Stimulated activated CD4-positive, alpha-beta T cell treated with anti-CD3 and anti-CD28 coated beads, Interleukin-12 subunit alpha, Interleukin-12 subunit beta, amount 100 ng/mL, for 48 hours (primary cell): ENCODE results near the gene MEF2A.
"Not testable (repeated sequence)": the region's sequence is repeated elsewhere in the genome, so short reads cannot be mapped to it uniquely, and the experiment has no call there.

Experiments used
- DNase-seq, 3 donors: peaks; one replicate each; pipeline ENCODE4 v3.0.0-alpha.2; 2020; ENCODE audit warnings: low read depth in 2 of 3, low spot score in 1 of 3

Gene MEF2A

DNA sequence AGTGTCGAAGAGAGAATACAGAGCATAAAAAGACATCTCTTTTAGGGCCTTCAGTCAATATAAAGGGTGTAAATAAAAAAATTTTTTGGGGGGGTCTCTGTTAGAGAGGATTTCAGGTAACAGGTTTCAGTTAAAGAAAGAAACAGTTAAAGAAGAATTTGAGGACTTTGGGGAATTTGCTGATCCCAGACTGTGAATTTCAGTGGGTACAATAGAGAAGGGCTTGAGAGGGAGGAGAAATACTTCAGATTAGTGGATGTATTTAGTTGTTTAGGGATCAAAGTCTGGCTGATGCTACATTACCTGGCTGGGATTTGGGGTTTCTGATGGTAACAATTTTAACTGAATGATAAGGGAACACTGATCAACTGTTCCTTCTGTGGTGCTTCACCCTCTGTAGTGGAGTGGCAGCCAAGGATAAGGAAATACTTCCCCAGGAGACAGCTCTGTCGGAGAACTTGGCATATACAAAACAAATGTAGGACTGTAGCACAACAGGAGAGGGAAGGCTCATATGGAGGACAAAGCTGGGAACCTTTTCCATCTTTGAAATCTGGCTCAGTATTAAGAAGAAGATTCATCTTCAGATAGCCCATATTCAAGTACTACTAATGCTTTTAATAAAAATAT is 79.2 kb downstream of the MEF2A start:
- no peak for DNase-seq

DNA sequence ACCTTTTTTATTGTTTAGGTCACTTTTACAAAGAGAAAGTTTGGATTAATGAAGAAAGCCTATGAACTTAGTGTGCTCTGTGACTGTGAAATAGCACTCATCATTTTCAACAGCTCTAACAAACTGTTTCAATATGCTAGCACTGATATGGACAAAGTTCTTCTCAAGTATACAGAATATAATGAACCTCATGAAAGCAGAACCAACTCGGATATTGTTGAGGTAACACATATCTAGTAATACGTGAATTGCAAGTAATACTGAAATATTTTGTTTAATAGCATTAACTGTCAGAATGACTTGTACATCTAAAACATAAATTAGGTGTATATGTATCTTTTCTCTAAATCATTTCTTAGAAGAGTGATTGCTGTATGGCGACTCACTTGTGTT is 79.8 kb downstream of the MEF2A start:
- DNase-seq, result no peak

DNA sequence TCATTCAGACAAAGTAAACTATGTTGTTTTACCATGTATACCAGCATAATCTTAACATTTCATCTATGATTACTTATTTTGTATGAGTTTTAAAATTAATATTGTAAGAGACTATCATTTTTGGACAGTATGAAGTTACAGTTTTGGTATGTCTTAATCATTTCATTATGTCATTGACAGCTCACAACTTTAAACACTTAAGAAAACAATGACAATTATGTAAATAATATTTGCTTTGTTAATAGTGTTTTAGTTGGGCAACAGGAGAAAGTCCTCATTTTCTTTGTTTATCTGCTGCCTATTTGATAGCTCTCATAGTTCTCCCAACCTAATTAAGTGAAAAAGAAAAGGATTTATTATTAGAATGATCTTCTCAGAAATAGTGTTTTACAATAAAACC is 80.2 kb downstream of the MEF2A start:
- DNase-seq, result no peak

DNA sequence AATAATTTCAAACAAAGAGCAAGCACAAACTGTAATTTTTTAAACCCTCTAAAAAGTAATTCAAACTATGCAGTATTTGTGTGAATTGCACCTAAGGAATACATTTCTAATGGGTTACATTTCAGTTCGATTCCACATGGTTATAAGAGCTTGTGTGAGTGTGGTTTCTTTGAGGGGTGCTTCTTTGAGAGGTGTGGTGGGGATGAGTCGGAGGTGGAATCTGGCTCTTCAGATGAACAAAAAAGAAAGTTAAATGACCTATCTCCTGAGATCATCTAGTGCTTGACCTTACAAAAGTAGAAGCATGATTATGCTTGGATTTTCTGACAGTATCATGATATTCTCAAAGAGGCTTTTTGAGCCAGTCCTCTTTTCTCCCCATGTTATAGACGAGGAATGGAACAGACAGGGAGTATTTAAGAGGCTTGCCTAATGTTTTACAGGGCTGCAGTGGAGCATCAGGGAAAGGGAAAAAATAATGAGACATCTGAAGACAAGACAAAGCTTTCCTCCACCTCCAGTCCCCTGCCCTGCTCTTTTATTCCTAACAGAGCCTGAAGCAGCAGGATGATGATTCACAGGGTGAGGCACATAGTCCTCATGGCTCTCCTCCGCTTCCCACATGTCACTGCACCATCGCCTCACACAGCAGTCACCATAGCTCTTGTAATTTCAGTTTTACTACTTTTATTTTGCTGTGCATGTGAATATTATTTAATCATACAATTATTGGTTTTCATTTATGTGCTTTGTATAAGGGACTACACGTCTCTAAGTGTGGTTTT is 85.4 kb downstream of the MEF2A start:
- DNase-seq, result no peak

DNA sequence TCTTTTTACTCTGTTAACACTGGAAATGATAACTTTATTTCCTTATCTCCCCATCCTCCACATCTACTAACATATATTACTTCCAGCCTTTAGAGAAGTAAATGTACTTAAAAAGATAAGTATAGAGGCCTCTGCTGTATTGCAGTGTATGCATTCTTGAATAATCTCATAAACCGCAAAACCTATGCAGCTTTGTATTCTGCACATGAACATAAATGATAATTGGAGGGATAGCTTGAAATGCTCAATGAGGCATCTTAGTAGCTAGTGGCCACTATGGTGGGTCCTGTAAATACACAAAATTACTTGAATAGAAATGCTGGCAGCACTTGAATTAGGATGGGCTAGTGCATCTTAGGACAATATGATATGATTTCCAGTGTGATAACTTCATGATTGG is 90.4 kb downstream of the MEF2A start:
- no peak for DNase-seq

DNA sequence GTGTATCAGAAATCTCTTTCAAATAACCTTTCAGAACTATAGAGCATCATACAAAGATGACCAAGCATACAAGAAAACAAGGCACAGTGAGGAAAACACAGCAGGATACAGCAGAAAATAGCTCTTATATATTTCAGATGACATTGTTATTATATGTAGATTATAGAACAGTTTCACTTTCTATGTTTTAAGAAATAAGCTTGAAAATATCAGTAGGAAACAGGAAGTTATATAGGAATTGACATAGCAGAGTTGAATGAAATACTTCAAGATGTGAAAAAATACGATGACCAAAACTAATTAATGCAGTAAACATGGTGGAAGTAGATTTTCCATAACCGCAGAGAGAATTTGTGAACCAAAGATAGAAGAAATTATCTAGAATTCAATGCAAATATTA is 92.2 kb downstream of the MEF2A start:
- no peak for DNase-seq

DNA sequence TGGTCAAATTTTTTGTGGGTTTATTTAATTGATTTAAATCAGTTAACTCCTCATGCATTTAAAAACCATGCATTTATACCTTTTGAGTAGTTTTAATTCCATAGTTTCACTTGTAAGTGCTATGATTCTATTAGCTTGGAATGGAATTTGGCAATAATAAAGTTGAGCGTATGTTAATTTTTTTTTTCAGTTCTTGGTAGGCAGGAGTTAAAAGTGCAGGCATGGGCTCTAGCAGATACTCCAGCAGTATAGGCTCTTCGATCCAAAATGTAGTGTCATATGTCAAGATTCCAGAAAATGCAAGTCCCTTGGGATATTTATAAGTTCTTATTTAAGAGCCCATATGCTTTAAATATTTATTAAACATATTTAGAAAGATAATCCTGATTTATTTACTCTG is 97.1 kb downstream of the MEF2A start:
- no peak for DNase-seq

DNA sequence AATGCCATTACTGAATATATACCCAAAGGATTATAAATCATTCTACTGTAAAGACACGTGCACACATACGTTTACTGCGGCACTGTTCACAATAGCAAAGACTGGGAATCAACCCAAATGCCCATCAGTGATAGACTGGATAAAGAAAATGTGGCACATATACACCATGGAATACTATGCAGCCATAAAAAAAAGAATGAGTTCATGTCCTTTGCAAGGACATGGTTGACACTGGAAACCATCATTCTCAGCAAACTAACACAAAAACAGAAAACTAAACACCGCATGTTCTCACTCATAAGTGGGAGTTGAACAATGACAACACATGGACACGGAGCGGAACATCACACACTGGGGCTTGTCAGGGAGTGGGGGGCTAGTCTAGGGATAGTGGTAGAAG is 100.3 kb downstream of the MEF2A start:
- not testable (repeated sequence) for DNase-seq

DNA sequence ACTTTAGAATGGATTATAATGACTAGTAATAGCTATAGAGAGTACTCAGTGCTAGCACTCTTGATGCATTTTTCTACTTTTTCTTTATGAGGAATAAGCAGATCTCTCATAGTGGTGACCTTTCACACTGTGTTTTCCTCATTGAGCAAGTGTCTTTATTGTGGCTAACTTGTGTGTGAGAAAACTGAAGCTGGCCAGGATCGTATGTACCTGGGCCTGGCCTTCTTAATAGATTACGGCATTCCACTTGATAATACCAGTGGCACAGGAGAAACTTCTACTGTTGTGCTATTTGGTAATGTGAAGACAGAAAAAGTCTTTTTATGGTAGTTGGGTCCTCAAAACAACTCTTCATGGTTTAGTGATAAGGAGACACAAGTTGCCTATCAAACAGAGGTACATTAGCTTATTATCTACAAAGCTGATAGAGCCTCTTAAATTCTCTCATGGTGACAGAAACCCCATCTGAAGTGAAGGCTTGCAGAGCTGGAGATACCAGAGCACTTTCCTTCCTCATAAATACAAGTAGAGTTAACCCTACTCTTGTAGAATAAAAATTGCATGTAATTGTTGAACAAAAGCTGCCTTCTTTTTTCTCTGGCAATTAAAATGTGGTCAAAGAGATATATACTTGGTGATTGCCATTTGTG is 102.9 kb downstream of the MEF2A start:
- DNase-seq, result no peak

DNA sequence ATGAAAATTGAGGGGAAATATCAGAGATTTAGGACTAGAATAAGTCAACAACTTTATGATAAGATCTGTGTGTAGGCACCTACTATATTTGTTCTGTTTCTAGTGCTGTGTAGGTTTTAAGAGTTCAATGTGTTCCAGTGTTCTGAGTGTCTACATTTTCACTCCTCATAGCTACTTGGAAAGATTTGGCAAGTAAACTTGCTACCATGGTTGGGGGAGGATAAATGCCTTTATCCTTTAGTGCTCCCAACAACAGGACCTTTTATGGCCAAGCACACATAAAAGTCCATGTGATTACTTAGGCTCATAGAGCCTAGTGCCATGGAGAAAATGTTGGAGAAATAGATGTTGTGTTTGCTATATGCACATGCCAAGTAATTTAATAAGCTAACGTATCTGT is 103.5 kb downstream of the MEF2A start:
- no peak for DNase-seq

DNA sequence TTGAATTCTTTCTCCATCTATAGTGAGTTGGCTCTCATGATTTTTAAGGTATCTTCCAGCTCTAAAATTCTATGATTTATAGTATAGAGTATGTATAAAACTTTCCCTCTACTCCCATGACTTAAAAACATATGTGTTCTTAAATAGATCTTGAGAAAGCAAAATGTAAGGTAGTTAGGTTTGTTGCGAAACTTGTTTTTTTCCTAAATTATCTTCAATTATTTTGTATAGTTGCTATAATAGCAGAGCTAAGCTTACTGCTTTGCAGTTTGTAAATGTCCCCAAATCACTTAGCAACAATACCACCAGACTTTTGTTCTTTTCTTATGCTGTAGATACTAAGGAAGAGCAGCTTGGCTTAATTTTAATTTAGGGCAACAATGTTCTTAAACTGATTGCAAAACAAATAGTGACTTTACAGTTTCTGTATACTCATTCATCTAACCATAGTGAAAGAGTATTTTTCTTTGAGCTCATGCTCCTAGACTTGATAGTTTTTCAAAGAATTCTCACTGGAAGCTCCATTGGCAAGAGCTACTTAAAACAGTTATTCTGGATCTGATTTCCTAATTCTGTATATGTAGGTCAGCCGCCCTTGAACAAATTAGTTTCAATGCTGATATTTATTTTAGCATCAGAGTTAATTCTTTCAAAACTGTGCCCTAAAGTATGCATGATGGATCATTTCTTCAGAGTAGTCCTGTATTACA is 106.3 kb downstream of the MEF2A start:
- DNase-seq, result no peak

DNA sequence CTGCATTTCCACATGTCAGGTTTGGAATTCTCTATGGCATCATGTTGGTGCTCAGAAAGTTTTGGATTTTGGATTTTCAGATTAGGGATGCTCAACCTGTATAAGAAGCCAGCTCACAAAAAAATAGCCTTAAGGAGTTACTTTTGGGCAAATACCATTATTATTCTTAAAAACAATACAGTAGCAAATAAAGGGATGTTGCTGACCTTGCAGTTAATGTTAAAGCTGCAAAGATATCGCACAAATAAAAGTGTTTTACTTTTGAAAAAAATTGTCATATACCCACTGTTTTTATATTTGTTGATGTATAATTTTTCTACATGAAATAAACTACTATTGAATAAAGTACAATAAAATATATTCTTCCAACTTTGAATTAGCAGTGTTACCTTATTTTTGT is 107.3 kb downstream of the MEF2A start:
- DNase-seq, result no peak

DNA sequence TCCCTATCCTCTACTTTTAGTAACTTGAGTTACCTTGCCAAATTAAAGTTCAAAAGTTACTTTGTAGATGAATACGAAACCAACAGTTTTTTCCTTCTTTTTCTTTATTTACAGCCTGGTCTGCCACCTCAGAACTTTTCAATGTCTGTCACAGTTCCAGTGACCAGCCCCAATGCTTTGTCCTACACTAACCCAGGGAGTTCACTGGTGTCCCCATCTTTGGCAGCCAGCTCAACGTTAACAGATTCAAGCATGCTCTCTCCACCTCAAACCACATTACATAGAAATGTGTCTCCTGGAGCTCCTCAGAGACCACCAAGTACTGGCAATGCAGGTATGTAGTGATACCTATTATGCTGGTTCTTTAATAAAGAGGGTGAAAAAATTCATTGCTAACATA is 108.5 kb downstream of the MEF2A start:
- no peak for DNase-seq

DNA sequence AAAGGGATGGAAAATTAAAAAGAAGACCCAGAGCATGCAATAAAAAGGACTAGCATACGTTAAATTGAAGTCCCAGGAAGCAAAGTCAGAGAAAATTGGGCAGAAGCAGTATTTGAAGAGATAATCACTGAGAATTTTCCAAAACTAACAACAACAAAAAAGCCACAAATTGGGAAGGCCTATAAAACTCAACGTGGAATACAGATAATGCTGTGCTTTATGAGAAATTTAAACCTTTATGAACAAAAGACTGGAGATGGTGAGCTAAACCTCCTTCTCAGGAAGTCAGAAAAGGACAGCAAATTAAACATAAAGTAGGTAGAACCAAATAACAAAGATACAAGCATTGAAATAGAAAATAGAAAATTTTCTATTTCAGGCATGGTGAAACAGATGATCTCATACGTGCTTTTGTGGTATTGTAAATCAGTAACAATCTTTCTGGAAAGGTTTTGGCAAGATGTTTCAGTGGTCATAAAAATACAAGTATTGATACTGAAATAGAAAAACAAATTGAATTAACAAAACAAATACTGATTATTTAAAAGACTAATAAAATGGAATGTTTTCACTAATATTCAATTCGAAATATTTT is 111.9 kb downstream of the MEF2A start:
- DNase-seq, result no peak

DNA sequence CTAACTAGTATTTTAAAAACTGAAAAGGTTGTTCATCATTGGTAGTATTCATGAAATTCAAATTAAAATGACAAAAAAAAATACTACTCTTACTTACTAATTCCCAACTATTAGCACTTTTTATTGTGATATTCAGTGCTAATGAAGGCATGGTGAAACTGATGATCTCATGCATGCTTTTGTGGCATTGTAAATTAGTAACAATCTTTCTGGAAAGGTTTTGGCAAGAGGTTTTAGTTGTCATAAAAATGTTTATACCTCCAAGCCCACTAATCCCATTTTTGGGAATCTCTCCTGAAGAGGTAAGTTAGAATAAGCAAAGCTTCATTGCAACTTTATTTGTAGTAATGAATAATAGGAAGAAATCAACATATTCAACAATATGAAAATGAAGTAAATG is 114.5 kb downstream of the MEF2A start:
- no peak for DNase-seq

DNA sequence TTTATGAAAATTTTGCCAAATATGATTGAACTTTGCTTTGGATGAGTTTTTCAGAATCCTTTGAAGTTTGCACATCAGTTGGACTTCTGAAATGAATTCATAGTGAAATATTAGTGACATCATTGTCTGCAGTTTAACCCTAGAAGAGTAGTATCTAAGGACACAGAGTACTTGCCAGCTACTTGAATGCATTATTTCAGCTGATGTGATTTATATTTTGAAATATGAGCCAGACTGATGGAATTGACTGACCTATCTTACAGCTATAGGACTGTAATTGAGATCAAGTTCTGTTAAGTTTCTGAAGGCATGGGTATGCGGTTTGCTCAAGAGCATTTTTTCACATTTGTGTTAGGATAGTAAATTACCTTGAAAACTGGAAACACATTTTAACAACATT is 116.2 kb downstream of the MEF2A start:
- DNase-seq, result no peak

DNA sequence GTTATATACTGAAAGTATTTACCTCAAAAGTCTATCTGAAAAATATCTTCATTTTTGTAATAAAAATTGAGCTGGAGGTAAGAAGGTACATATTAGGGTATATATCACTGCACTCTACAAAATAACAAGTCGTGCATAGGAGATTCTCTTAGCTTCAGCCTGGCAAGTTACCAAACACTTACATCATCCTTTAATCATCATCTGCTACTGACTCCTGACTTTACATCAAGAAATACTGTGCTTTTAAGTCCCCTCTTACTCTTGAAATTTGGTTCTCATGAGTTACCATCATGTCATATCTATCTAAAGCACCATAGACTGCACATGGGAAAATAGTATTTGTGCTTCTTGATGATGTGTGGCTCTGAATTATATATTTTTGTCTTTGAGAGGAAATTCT is 116.7 kb downstream of the MEF2A start:
- no peak for DNase-seq

DNA sequence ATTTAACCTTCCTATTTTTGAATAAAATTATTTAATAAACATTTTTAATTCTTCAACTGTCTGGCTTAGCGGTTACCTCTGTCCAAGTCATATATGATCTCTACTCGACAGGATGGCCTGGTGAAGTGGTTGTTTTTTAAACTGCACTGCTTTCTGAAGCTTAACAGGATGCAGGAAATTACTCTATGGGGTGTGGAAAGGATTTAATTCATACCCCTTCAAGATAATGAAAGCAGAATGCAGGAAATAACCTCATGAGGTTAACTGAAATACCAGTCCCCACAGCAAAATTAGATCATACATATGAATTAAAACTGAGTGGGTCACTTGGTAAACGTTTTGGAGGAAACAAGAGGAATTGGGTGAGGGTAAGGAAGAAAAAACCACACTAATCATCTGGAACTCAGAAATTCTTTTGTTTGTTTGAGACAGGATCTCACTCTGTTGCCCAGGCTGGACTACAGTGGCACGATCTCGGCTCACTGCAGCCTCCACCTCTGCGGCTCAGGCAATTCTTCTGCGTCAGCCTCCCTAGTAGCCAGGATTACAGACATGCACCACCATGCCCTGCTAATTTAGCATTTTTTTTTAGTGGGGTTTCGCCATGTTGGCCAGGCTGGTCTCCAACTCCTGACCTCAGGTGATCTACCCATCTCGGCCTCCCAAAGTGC is 117.4 kb downstream of the MEF2A start:
- no peak for DNase-seq

DNA sequence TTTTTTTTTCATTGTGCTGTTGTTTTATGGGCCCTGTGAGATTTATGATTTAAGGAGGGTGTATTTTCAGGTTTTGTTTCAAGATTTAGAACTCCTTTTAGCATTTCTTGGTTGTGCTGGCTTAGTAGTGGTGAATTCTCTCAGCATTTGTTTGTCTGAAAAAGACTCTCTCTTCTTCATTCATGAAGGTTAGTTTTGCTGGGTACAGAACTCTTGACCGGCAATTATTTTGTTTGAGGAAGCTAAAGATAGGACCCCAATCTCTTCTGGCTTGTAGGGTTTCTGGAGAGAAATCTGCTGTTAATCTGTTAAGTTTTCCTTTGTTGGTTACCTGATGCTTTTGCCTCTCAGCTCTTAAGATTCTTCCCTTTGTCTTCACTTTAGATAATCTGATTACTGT is 120.5 kb downstream of the MEF2A start:
- no peak for DNase-seq

DNA sequence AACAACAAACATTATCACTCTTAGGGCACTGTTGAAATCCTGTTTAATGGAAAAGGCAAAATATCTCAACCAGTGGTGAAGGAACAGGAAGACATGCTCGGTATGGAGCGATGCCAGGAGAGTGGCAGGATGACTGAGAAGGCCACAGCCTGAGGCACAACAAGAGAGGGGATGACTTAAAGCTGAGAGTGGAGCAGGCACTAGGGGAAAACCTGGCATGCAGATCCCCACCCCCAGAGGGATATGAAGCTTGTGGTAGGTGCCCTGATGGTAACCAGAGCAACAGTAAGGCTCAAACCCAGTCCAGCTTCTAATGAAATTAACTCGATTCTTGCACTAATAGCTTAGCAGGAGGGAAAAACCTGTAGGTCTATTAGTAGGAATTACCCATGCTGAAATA is 127.0 kb downstream of the MEF2A start:
- DNase-seq, result no peak

DNA sequence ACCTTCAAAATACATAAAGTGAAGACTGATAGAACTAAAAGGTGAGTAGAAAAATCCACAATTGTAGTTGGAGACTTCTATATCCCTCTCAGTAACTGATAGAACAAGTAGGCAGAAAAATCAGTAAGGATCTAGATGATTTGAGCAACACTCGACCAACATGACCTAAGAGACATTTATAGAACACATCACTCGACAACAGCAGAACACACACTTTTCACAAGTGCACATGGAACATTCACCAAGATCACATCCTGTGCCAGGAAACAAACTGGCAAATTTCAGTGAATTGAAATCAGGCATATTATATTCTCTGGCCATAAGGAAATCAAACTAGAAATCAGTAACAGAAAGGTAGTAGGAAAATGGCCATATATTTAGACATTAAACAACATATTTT is 130.3 kb downstream of the MEF2A start:
- no peak for DNase-seq
